NCI-H82 (cell line): Measurements from ENCODE around the gene DSCAML1.

ENCODE experiments used
- DNase-seq: peaks from one replicate; lab custom pipeline; 2025; lab: John Stamatoyannopoulos, UW

Gene DSCAML1

GRCh38 chr11:117549417-117549816 is 247.6 kb downstream of the DSCAML1 start:
- no peak for DNase-seq

DNA sequence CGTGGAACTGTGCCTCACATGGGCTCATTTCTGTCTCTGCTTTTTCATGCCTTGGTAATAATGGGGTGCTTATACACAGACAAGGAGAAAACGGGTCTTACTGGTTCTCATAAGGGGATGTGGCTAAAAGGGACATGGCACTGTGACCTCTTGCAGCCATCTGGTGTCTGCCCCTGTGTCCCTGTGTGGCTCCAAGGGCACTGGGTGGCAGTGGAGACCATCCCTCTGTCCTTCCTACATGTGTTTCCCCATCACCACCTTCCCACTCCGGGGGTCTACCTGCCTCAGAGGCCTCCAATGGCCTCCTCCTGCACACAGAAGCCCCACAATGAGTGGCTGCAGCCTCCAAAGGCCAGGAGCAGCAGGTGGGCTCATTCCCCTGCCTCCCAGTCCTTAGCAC is 248.1 kb downstream of the DSCAML1 start:
- no peak for DNase-seq

DNA sequence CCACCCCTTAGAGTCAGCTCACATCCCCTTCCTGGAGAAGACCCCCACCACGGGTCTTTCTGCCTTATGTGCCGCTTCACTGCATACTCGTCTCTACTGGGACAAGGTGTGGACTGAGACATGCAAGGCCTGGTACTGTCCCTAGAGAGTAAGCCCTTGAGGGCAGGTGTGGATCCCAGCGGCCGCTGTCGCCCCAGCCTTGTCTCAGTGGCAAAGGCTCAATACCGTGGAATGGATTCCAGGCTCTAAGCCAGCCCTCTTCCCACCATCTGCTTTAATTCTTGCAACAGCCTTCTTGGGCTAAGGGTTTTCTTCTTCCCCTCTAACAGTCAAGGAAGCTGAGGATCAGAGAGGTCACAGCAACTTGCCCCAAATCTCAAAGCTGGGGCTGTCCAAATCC is 249.1 kb downstream of the DSCAML1 start:
- DNase-seq = peak; percentile 12

GRCh38 chr11:117547195-117547850 is 249.7 kb downstream of the DSCAML1 start:
- DNase-seq = peak; percentile 49

GRCh38 chr11:117546431-117547194 is 250.4 kb downstream of the DSCAML1 start:
- DNase-seq = peak; percentile 64

GRCh38 chr11:117545706-117546105 is 251.3 kb downstream of the DSCAML1 start:
- DNase-seq = no peak

- no peak for DNase-seq
These were observed 252.8 kb downstream of the DSCAML1 start for GRCh38 chr11:117544130-117544800.

- DNase-seq = no peak
These were observed 255.8 kb downstream of the DSCAML1 start for GRCh38 chr11:117541211-117541610.

DNA sequence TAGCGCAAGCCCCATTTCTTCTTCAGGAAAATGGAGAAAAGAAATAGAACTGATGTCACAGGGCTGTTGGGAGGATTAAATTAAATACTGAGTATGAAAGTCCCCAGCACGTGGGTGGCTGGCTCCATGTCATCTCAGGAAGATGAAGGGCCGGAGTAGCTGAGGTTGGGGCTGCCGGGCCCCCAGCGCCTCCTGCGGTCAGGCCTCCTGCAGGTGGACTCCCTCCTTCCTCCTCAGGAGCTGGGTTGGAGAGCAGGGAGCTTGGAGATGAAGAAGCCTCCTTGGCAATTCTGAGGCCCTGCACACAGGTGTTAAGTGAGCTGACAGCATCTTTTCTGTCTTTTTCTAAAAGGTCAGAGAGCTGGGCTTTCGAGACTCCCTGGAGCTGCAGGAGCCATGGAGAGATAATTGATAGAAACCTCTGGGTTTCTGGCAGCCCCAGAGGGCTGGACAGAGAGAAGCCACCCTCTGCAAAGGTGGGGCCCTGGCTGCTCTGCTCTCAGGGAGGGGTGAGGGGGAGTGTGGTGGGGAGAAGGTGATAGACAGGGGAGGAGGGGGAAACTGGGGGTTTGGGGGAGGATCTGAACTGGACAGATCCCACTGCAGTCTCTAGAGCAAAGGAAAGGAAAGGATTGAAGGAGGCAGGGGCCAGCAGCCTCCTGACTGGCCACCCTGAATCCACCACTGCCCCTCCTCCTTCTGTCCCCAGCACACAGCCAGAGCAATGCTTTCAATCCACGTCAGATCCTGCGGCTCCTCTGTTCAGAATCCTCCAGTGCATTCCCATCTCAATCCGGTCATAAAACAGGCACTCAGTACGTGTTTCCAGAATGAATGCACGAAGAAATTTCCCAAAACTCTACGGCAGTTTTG is 258.5 kb downstream of the DSCAML1 start:
- no peak for DNase-seq

GRCh38 chr11:117535850-117536411 is 261.1 kb downstream of the DSCAML1 start:
- no peak for DNase-seq

GRCh38 chr11:117535201-117535849 is 261.7 kb downstream of the DSCAML1 start:
- no peak for DNase-seq

DNA sequence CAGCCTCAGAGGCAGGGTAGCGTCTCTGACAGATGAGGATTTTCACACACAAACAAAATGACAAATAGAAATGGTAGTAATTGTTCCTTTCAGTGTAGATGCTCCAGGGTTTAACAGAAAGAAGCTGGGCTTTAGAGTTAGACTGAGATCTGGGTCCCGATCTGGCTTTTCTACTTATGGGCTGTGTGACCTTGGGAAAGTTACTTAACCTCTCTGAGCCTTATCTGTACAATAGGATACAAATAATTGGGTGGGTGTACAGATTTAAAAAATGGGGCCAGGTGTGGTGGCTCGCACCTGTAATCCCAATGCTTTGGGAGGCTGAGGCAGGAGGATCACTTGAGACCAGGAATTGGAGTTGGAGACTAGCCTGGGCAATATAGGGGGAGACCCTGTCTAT is 264.4 kb downstream of the DSCAML1 start:
- DNase-seq = no peak

DNA sequence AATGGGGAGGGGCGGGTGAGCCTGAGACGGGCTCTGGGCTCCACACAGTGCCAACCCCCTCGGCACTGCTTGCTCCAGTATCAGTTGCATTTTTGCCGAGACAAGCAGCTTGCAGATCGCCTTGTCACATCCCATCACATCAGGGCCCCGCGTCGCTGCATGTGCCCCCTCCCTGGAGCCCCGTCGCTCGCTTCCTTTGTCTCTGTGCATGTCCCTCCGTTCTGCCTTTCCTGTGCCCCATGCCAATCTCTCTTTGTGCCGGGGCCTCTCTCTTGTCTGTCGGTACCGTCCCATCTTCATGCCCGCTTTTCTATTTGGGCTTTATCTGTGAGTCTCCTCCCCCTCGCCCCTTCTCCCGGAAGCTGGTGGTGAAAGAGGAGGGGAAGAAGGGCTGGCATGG is 267.2 kb downstream of the DSCAML1 start:
- no peak for DNase-seq

GRCh38 chr11:117528097-117528721 is 268.8 kb downstream of the DSCAML1 start:
- DNase-seq = peak; percentile 79

GRCh38 chr11:117527271-117527670 is 269.7 kb downstream of the DSCAML1 start:
- DNase-seq = no peak

DNA sequence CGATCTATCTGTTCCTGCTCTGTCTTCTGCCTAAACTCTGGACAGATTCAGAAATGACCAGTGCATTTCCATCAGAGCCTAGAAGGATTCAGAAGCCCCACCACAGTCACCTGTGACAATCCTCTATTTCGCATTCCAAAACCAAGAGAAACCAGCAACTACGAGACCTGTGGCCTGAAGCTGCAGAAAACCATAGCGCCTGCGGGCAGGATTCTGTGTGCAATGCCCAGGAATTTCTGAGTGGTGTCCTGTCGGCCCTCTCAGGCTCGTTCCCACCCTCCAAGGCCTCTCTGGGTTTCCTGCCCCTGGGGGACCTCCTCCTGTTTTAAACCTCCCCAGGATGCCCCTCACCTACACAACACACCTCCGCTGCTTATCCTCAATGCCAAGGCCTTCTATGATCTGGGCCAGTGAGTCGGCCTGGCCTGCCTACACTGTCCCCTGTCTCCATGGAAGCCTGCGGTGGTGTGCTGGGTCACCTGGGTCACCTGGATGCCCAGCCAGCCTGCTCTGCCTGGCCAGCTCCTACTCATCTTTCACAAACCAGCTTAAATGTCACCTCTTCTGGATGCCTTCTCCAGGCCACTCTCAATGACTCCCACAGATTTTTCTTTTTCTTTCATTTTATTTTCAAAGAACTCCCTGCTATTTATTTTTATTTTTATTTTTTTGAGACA is 271.0 kb downstream of the DSCAML1 start:
- no peak for DNase-seq

- DNase-seq = no peak
These were observed 272.4 kb downstream of the DSCAML1 start for GRCh38 chr11:117524468-117525183.

- DNase-seq = peak; percentile 8
These were observed 273.3 kb downstream of the DSCAML1 start for GRCh38 chr11:117523680-117524079.

DNA sequence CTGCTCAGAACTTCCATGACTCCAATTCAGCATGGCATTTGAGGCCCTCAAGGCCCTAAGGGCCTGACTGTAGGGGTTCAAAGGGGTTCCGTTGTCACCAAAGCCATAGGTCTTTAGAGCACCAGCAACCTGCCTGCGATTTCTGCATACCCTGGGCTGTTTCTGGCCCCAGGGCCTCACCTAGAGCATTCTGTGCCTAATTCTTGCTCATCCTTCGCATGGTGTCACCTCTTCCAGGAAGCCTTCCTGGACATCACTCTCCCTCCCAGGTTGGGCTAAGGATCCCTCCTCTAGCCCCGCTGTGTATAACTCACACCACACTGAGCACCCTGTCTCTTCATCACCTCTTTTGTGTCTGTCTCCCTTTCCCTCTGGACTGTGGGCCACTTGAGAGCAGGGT is 275.0 kb downstream of the DSCAML1 start:
- DNase-seq = no peak

DNA sequence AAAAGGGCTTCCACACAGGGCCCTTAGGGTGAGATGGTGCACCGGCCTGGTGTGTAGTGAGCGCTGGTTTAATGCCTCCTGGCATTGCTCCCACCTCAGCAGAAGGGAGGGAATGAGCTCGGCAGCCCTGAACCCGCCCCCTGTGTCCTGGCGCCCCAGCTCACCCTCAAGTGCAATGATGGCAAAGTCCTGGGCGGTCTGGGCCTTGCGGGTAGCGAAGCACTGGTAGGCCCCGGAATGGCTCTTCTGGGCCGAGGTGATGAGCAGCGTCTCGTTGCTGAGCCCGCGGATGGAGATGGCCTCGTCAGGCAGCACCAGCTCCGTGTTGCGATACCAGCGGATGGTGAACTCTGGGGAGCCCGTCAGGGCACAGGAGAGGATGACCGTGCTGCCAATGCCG is 276.1 kb downstream of the DSCAML1 start:
- no peak for DNase-seq
